Heart left ventricle (tissue), 13 donors: ENCODE measurements around the gene CFAP65.

ENCODE experiments used
- CTCF ChIP-seq, 12 donors: fragments of 200-600 bp; sonication (generic) in 4 of 12; IDR thresholded peaks; one replicate each; pipeline versions ENCODE4 v1.5.0 to v1.8.0; 2018 to 2022; ENCODE audit warnings: antibody characterized with exemption in 12 of 12, mild to moderate bottlenecking in 5 of 12
- POLR2A ChIP-seq, 2 donors: fragments of 450-650 bp; IDR thresholded peaks; one replicate each; pipeline ENCODE4 v1.6.1; 2017; ENCODE audit warnings: antibody characterized with exemption in 2 of 2, mild to moderate bottlenecking in 2 of 2, moderate library complexity in 2 of 2
- donor health status: ischemic (EF 13 %, LVEDD 7.1; RV severe dilation, severe dysfunction).
- donor health status: DM: no; HTN: yes; CAD: no.
- donor health status: DM: no; HTN: no; CAD: no.
- donor health status: ischemic (EF 25% LVEDD 6.9; RV normal size, moderate dysfunction).
- donor health status: ischemic (EF 25% LVEDD 5.7; RV mildly dilated, moderate dysfunction).
- donor health status: ischemic (EF 35%, LVEDD 5.7; RV mildly dilated, moderate dysfunction).
- donor health status: nonischemic (EF 11% LVEDD 7.7; RV severe dilation, severe dysfunction).
- donor health status: DM: yes; HTN: yes; CAD: no.
- donor health status: PGD.
- donor health status: ischemic (EF 29% LVEDD 5.4; RV normal size, mild dysfunction).
- donor health status: nonischemic (EF 23%, LVEDD 6.1; RV moderate dilation, normal function).

- TF ChIP-seq CTCF (IDR thresholded peaks at IDR 0.05) (no peak), POLR2A (IDR thresholded peaks at IDR 0.05) (no peak)
Observed at GRCh38 chr2:219021591-219021990, 19.7 kb downstream of the CFAP65 start.
